COLO668 (cell line): ENCODE data around the gene FN1.
A peak's percentile ranks its signal among the peaks of the same experiment; 100 is the strongest.

ENCODE experiments used
- DNase-seq: peaks from one replicate; lab custom pipeline; 2025; ENCODE audit not compliant: unreplicated experiment; lab: John Stamatoyannopoulos, UW

Gene FN1

GRCh38 chr2:215435870-215436704 lies at the start of gene FN1:
Gene FN1 (minus strand): TSS chr2:215436068. CDS start chr2:215435802, 266 bp downstream.
- DNase-seq: peak; percentile 72

GRCh38 chr2:215485032-215485431 lies 49.2 kb upstream of the FN1 start:
- no peak for DNase-seq

GRCh38 chr2:215484570-215484969 lies 48.7 kb upstream of the FN1 start:
- DNase-seq: no peak

- no peak for DNase-seq
Measured at GRCh38 chr2:215483431-215483830, 47.6 kb upstream of the FN1 start.

GRCh38 chr2:215479536-215480240 lies 43.8 kb upstream of the FN1 start:
- DNase-seq: no peak

GRCh38 chr2:215479121-215479520 lies 43.3 kb upstream of the FN1 start:
- DNase-seq: no peak

- DNase-seq: no peak
Measured at GRCh38 chr2:215476424-215476823, 40.6 kb upstream of the FN1 start.

- no peak for DNase-seq
Measured at GRCh38 chr2:215466097-215466909, 30.4 kb upstream of the FN1 start.

- no peak for DNase-seq
Measured at GRCh38 chr2:215465256-215465655, 29.4 kb upstream of the FN1 start.

- DNase-seq: no peak
Measured at GRCh38 chr2:215461836-215462532, 26.1 kb upstream of the FN1 start.

- no peak for DNase-seq
Measured at GRCh38 chr2:215460682-215461382, 25.0 kb upstream of the FN1 start.

GRCh38 chr2:215455958-215456357 lies 20.1 kb upstream of the FN1 start:
- DNase-seq: no peak

- DNase-seq: no peak
Measured at GRCh38 chr2:215454519-215455246, 18.8 kb upstream of the FN1 start.

- no peak for DNase-seq
Measured at GRCh38 chr2:215452725-215453124, 16.9 kb upstream of the FN1 start.

GRCh38 chr2:215451012-215451756 lies 15.3 kb upstream of the FN1 start:
- no peak for DNase-seq

GRCh38 chr2:215450188-215451011 lies 14.5 kb upstream of the FN1 start:
- DNase-seq: no peak

- DNase-seq: no peak
Measured at GRCh38 chr2:215447673-215448081, 11.8 kb upstream of the FN1 start.

- no peak for DNase-seq
Measured at GRCh38 chr2:215447056-215447455, 11.2 kb upstream of the FN1 start.
